ENCODE data around the gene ITPRID1.

The ITPRID1 gene

GRCh38 chr7:31692871-31693270, 179.0 kb downstream of the ITPRID1 start:
- no peak for DNase-seq (ENCODE audit: low read depth in 2 of 3, low spot score in 1 of 3)

GRCh38 chr7:31695859-31696614, 182.1 kb downstream of the ITPRID1 start:
- DNase-seq (ENCODE audit: low read depth in 2 of 3, low spot score in 1 of 3): no peak

- DNase-seq (ENCODE audit: low read depth in 2 of 3, low spot score in 1 of 3): no peak
Observed at GRCh38 chr7:31699050-31699449, 185.2 kb downstream of the ITPRID1 start.

GRCh38 chr7:31702354-31702753, 188.5 kb downstream of the ITPRID1 start:
- no peak for DNase-seq (ENCODE audit: low read depth in 2 of 3, low spot score in 1 of 3)

GRCh38 chr7:31705377-31705776, 191.5 kb downstream of the ITPRID1 start:
- DNase-seq (ENCODE audit: low read depth in 2 of 3, low spot score in 1 of 3): no peak

- no peak for DNase-seq (ENCODE audit: low read depth in 2 of 3, low spot score in 1 of 3)
Observed at GRCh38 chr7:31707089-31707488, 193.2 kb downstream of the ITPRID1 start.
